RKO (cell line): ENCODE data around the gene TBX10.
"Not testable (repeated sequence)": the region's sequence is repeated elsewhere in the genome, so short reads cannot be mapped to it uniquely, and the experiment has no call there.

Source experiments
- DNase-seq: peaks from one replicate; pipeline ENCODE4 v3.0.0-alpha.2; 2016; ENCODE audit warnings: low spot score

TBX10 gene

DNA sequence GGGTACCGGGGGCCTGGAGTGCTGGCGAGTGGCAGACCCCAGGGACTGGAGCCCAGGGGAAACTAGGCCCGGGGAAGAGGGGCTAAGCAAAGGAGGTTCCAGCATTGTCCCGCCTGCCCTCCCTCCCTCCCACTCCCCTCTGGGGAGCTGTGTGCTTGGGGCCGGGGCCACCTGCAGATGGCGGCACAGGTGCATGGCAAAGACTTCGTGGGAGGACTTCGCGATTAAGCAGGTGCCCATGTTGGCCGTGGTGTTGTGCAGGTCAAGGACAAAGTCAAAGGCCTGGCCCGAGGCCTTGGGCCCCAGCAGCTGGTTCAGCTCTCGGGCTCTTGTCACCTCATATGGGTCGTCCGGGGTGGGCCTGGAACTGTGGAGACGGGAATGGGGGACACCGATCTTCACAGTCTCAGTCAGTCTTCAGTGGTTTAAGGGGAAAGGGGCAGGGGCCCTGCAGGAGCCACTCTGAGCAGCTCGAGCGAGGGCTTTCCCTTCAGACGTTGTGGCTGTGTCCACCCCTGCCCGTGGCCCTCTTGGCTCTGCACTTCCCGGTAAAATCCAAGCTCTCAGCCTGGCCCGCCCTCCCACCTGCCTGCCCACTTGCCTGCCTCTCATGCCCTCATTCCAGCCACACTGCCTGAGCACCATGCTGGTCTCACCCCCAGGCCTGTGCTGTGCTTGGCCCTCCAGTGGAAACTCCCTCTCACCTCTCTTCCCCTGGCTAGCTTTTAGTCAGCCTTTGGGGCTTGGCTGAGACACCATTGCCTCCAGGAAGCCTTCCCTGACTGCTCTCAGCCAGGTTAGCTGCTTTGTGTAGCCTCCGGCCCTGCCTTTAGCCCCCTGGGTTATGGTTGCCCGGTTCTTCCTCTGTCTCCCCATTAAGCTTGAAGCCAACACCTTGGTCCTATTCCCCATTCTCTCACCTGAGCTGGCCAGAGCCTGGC lies 6.2 kb upstream of the TBX10 start:
- no peak for DNase-seq

DNA sequence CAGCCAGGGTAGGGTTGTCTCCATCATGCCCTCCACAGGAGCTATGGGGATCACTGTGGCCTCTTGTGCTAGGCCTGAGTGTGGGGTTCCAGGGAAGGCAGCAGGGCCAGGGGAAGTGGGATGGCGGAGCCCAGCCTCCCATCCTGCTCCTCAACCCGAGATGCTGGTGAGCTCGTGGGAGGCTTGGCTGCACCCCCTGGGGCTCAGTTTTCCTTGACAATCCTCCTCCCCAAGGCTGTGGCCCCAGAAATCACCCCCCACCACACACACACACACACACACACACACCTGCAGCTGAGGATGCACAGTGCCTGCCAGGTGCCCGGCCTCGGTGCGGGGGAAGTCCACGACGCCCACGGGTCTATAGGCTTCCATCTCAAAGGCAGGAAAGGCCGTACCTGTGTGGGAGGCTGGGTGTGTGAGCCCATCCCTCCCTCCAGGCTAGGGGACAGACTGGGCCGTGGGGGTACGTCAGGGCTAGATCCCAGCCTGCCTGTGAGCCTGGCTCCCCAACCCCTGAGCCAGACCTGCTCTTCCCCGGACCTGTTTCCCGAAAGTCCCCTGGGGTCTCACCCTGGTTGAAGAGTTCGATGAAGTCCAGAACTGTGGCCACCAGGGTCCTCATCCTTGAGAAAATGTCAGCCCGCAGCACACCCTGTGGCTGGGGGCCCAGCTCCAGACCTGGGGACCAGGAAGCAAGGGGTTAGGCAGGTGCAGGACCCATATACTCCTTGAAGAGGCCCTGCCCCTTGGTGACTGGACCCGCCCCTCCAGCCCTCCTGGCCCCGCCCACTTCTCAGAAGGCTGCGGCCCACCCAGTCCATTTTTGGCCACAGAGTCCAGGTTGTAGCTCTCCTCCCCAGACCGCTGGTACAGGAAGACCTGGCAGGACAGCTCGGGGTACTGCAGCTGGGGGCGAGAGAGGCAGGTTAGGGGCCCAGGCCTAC lies 5.2 kb upstream of the TBX10 start:
- DNase-seq, result no peak

DNA sequence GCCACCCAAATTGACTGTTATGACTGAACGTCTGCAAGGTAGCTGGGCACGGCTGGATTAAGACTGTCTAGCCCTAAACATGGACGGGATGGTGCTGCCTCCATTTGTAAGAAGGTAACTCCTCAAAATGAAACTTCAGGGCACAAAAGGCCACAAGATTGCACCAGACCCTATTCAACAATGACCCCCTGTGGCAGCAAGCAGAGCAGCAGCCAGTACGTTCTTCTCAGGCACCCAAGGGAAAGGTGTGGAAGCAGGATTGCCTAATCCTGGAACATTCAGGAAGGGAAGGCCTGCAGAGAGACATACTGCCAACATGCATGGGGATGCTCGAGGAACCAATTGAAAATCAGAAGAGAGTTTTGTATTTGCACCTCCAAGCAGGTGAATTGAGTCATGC lies 4.5 kb upstream of the TBX10 start:
- peak; percentile 41 for DNase-seq

DNA sequence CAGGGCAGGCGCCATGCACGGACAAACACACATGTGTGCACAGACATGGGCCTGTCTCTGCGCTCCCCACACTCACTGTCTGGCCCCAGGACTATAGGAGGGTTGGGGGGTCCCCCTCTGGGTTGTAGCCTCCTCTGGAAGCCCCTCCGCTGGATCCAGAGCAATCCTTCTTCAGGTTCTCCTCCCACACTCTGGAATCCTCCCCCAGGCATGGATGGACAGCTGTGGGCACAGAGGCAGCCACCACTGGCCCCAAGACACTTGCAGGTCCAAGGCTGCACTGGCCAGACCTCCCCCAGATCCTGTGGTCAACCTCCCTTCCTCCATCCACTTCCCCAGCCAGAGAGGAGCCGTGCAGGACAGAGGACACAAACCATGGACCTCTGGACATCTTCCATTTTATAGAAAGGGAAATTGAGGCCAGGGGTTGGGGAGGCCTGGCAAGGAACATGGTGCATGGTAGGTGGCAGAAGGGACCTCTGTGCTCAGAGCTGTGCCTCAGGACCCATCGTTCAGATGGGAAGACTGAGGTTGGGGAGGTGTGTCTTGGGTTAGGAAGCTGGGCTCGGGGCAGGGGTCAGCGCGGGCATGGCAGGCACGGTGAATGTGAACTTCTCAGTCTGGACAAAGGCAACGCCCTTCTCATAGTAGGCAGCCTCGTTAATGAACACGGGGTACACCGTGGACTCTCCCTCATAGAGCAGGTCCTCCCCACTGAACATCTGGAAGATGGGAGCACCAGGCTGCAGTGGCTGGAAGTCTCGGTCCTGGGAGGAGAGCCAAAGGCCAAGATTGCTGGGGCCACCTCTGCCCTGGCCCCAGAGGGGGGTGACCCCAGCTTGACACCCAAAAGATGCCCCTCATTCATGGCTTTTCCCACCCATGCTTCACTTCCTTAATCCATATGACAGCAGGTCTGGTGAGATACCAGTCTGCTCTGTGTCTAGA lies 2.9 kb upstream of the TBX10 start:
- no peak for DNase-seq

DNA sequence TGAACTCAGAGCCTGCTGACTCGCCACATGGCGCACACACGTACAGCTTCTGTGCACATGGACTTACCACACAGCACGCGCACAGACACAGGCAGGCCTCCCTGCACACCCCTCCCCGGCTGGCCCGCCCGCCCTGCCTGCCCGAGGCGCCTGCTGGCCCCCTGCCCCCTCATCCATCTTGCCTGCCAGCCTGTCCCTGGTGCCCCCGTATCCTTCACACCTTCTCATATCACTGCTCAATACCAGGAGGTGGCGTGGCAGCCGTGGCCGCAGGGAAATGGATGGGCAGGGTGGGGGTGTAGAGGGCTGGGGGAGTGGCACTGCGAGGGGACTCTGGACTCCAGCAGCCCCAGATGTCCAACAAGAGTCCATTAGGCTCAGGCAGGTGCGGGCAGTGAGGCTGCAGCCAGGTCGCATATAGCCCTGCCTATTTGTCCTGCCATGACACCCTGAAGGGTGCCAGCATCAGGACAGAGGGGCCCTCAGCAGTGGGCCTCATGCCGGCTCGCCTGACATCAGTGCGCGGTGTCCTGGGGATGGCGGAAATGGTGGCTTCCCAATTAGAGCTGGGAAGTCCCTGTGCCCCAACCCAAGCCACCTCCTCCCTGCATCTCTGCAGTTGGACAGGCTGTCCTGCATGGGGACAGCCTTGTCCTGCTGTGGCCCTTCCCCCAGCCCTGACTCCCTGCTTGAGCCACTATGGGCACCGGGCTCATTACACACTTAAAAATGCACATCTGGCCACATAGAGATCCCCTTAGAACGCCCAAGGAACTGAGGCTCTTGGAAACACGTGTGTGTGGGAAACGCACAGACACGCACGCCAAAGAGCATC lies 2.0 kb upstream of the TBX10 start:
- no peak for DNase-seq

DNA sequence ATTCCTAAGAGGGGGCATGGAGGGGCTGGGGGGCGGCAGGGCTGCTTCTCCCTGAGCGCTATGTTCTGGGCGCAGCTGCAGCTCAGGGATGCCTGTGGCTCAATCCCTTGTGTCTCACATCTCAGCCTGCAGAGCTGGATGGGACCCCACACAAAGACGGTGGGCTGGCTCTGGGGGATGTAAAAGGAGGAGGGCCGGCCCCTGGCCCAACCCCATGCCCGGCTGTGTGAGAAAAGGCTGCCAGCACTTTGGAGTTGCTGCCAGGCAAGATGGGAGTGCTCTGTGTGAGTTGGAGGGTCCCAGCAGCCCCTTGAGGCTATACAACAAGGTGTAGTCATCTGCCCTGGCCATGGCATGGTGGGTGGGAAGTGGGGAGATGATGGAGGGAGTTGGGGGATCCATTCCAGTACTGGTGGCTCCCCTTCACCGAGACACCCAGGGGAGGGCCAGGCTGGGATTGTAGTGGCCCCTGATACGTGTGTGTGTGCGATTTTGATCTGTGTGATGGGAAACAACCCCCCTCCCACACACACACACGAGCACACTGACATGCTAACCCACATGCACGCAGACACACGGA lies 1.3 kb upstream of the TBX10 start:
- DNase-seq, result no peak

DNA sequence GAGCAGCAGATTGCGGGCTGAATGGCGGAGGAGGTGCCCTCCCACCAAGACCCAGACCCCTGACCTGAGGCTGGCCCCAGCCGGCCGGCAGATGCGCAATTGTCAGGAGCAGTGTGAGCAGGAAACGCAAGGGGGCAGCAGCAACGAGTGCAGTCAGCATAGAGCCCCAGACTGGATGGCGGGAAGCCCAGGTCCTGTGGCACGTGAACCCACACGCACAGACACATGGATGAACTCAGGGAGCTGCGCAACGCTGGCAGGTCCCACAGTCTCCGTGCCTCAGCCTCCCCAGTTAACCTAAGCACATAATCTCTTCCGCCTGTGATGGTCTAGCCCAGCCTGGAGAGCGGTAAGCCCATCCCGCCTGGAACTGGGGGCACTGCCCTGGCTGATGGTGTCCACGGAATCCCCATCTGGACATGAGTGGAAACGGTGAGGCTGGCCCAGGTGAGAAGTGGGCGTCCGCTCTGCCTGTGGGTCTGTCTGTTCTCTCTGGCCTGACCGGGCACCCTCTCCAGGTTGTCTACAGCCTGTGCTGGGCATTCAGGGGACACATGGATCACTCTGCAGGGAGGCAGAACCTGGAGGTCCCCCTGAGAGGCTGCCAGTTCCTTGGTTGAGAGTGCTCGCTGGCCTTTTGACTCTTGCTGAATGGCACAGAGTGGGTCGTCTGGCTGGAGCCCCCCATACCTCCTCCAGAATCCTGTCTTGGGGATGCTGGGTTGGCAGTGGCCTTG lies 626 bp upstream of the TBX10 start:
- peak; percentile 37 for DNase-seq

DNA sequence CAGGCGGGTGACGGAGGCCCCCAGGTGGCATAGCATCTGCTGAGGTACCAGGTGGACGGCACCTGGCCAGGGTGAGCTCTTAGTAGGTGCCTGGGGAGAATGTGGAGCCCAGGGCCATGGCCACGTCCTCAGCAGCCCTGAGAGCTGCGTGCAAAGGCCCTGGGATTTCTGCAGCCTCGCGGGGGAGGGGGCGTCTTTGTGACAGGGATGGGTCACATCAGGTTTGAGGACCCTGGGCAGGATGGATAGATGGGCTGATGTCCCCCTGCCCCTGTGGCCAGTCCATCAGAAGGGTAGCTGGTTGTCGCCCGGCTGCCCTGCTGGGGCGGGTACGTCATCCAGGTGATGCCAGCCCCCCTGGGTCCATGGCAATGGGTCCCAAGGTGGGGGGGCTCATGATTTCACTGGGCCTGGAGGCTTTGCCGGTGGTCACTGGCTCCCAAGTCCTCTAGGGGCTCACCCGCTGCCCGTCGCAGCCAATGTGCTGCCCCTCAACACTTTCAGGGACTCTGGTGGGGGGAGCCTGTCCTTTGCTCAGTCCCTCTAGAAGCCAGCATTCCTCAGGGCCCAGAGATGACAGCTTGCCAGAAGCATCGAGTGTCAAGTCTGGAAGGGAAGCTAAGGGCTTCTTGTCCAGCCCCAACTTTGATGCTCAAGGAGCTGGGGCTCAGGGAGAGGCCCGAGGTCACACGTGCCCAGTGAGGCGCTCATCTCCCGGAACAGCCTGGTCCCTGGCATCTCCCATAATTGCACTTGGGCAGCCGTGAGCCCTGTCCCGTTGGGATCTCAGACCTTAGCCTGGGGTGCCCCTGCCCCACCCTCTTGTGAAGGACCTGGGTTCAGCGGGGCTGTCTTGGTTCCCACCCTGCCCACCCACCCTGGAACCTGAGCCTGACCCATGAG lies 777 bp downstream of the TBX10 start:
- no peak for DNase-seq

DNA sequence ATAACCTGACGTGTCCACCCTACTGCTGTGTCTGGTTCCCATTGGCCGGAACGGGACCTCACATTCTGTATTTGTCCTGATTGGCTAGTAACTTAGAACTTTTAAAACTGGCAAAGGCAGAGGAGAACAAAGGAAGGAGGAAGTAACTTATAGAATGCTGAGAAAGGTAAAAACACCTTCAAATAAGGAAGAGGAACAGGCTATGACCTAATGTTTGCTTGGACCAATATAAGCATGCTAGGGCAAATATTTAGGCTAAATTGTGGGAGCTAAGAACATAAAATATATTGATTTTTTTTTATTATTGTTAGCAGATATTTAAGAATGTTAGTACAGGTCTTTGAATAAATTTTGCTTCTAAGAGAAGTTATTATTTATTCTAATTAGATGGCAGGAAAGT lies 2.1 kb downstream of the TBX10 start:
- not testable (repeated sequence) for DNase-seq

DNA sequence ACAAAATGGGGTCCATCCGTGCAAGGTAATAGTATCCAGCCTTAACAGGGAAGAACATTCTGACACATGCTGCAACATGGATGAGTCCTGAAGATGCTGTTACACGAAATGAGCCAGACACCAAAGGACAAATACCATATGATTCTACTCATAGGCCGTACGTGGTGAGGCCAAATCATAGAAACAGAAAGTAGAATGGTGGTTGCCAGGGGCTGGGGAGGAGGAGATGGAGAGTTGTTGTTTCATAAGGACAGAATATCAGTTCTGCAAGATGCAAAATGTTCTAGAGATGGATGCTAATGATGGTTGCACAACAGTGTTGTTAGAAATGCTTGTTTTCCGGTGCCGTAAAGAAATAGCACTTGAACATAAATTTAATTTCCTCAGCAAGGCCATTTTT lies 2.6 kb downstream of the TBX10 start:
- DNase-seq, result no peak

DNA sequence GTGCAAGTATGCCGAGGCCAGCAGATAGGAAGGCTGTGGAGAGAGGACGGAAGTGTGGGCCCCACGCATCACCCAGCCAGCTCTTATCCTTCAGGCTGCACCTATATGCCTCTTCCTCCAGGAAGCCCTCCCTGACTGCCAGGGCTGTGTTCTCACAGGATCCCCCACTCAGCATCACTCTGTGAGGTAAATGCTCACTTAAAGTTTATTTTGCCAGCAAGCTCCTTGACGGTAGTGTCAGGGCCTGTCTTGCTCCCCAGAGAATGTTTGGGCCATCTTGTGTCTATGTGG lies 4.4 kb downstream of the TBX10 start:
- DNase-seq, result no peak

DNA sequence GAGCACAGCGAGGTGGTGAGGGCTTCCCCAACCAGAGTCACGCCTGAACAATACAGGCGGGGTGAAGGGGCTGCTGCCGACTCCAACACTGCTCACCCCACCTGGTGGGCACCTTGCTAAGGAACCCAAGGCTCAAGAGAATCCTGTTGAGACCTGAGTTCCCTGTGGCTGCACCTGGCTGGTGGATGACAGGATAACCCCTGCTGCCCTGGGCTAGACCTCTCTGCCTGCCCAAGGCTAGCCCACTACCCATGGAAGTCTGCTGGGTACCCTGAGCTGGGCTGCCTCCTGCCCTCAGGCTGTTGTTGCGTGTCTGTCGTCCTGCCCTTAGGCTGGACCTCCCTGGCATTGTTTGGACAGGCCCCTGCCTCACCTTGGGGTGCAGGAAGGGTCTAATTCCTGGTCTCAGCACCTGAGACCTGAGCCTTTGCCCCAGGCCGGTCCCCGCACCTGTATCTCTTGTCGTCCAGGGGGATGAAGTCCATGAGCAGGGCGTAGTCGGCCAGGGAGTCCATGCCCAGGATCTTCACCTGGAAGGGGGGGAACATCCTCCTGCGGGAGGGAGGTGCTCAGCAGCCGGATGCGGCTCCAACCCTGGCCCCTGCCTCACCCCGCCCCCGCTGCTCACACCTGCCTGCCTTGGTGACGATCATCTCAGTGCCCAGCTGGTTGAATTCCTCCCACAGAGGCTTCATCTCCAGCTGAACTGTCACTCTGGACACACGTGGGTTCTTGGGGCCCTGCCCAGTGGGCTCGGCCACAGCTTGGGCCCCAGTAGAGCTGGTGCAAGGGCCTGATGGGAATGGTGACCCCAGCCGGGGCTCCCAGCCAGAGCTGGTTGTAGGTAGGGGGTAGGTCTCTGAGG lies 5.0 kb downstream of the TBX10 start:
- no peak for DNase-seq

DNA sequence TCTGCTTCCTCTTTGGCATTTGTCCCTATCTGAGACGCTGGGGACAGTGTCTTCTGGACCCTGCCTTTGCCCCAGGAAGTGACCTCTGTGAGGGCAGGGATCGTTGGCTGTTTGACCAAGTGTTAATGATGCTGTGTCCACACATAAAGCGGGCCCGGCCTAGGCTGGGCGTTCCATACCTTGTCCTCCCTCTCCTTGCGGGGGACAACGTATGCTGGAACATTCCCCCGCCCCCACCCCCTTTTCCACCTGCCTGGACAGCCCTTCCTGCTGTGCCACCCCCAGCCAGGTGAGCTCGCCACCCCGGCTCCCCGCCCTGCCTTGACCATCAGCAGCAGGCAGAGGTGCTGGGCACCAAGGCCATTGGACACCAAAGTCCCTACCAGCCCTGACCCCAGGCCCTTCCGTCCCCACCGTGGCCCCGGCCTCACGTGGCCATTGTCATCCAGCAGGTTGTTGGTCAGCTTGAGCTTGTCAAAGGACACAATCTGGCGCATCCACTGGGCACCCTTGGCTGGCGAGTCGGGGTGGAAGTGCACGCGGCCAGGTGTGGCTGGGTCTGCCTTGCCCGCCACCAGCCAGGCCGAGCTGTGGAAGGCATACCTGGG lies 5.7 kb downstream of the TBX10 start:
- DNase-seq, result no peak

DNA sequence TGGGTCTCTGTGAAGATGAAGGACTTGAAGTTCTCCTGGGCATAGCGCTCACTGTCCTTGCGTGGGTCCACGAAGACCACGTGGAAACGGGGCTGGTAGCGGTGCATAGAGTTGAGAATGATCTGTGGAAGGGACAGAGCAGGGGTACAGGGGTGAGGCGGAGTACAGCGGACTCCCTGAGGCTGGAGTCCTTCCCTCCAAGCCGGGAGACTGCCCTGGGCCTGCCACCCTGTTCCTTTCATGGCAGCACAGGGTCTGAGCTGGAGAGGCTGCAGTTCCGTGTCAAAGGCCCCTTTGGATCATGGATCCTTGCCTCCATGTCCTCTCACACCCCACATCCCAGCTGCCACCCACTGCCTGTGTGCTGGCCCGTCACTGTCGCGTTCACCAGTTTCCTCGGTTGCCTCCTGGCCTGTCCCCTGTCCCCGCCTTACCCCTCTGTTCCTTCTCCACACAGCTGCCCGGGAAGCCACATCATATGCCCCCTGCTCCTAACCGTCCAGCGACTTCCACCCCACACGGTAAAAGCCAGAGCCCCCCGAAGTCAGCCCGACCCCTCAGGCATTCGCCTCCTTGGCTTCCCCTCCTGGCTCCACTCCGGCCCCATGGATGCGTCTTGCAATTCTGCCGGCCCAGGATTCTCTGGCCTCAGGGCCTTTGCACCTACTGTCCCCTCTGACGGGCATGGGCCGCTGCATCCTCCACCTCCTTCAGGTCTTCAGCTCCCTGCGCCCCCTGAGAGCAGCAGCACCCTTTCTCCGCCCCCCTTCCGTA lies 6.4 kb downstream of the TBX10 start:
- no peak for DNase-seq

DNA sequence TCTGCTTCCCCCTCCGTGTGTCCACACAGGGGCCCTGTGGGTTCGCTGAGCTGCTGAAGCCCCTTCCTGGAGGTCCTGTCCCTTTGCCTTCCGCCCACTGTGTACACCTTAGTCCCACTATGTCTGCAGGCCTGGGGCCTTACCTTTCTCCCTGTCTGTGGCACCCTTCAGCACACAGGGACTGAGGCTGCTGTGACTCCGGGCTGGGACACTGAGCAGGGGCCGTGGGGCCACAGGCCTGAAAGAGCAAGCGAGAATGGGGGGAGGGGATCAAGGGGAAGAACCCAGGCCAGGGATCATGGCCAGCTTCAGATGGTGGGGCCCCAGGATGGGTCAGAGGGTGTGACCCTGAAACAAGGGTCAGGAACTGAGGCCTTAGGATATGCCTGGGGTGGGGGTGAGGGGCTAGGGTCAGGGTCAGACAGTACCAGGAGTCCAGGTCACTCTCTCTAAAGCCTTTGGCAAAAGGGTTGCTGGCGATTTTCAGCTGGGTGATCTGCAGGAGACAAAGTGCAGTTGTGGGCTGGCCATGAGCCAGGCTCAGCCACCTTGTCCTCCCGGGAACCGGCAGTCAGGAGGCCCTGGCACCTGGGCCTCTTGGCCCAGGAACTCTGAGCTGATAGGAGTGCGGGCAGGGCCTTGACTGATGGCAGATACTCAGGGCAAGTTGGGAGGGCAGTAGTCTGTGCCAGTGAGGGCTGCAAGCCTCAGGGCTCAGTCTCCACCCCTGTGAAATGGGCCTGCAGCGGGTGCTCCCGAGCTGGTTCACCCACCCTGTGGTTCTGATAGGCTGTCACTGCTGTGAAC lies 7.2 kb downstream of the TBX10 start:
- no peak for DNase-seq

DNA sequence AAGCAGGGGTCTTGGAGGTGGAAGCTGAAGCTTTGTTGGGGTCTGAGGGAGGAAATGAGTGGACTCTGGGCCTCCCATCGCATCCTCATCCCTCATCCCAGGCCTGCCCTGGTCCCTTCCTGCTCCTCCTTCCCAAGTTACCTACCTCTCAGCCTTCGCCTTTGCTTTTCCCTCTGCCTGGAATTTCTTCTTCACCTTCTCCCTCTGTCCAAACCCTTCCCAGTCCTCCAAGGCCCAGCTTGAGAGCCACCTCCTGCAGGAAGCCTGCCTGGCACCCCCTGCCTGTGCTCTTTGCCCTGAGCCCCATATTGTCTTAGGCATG lies 7.7 kb downstream of the TBX10 start:
- DNase-seq, result no peak
